NT2/D1 (cell line): ENCODE data around the gene ARFGAP2.

ENCODE experiments used
- SUZ12 ChIP-seq: IDR thresholded peaks from 2 replicates; pipeline ENCODE4 v1.6.1; 2011; ENCODE audit not compliant: insufficient read length, insufficient read depth; ENCODE audit errors: extremely low read depth
- ZNF274 ChIP-seq: IDR thresholded peaks from 2 replicates; pipeline ENCODE4 v1.6.1; 2011; ENCODE audit warnings: mild to moderate bottlenecking, low read depth, low read length

GRCh38 chr11:47152126-47152952 is 24.3 kb downstream of the ARFGAP2 start:
- TF ChIP-seq ZNF274 (no peak), SUZ12 (no peak)
